G401 (cell line): ENCODE data around the gene HDAC5. TPM values are rescaled to one million over a fixed set of nuclear protein-coding genes. Genes with fewer than 3 reads are reported as not detected.
"Not testable (repeated sequence)": the region's sequence is repeated elsewhere in the genome, so short reads cannot be mapped to it uniquely, and the experiment has no call there.

Experiments used
- DNase-seq: peaks from one replicate; pipeline ENCODE4 v3.0.0-alpha.2; 2015; ENCODE audit warnings: low spot score
- in situ Hi-C: cut with HindIII; loops from 2 replicates; pipeline ENCODE4 v1.10.0; 2016; ENCODE audit warnings: low sequenced_read_pairs, mixed read lengths
- total RNA-seq: library from RNA; depleted of rRNA; stranded (reverse); fragments of >200 nt; shearing (Covaris generic); gene quantifications from 2 replicates; pipeline ENCODE4 v1.2.3, GENCODE V29; 2014

HDAC5 gene
- total RNA-seq, 1 experiment from 2014 or later, result 70.6 TPM

DNA sequence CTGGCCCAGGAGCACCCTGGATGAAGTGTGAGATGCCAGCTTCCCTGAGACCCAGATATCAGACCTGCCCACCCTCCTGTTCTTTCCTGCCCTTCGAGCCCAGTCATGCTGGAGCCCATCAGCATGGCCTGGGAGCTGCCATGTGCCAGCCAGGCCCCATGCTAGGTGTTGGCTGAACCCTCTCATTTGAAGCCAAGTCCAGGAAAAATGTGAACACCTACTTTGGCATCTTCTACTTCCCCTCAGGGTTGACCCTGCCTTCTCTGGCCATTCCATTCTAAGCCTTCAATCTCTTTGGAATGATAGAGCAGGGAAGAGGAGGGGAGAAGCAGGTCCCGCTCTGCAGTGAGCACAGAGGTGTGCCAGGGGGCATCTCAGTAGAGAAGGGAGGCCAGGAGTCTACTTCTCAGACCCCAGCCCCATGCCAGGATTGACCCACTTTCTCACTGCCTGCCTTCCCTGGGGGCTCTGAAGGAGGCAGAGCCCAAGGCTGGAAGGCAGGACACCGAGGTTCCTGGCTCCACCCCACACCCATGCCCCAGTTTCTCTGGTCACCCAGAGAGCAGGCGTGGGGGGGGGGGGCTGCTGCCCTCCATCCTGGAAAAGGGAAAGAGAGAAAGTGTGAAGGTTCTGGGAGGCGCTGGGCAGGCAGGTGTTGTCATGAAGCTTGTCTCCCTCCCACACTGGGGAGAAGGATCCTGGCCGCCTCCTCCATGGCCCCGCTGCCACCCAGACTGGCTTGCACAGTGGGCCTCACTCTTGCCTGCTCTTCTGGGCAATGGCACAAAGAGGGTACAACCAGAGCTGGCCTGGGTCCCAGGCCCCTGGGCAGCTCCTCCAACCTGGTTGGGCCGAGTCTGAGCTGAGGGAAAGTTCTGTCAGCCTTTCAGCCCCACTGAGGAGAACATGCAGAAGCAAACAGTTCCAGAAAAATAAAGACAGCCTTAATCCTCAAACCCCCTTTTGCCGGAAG, 9.3 kb downstream of the HDAC5 start:
- in situ Hi-C loops, result no loop called here
- peak; percentile 72 for DNase-seq

DNA sequence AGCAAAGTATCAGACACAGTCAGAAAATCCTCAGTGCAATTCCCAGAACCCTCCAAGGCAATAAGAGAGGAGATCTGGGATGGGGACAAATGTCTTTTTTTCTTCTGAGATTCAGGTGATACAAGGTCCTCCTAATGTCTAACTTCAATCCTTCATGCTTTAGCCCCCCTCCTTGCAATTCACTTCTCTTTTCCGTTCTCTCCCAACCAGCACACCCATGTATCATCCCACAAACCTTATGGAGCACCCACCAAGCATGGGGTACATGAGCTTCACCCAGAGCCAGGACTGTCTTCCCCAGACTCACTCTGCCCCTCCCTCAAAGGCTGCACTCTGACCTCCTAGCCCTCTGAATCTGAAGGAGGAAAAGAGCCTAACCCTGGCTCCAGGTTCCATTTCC, 10.1 kb downstream of the HDAC5 start:
- DNase-seq, result no peak
- in situ Hi-C loops, result no loop called here

DNA sequence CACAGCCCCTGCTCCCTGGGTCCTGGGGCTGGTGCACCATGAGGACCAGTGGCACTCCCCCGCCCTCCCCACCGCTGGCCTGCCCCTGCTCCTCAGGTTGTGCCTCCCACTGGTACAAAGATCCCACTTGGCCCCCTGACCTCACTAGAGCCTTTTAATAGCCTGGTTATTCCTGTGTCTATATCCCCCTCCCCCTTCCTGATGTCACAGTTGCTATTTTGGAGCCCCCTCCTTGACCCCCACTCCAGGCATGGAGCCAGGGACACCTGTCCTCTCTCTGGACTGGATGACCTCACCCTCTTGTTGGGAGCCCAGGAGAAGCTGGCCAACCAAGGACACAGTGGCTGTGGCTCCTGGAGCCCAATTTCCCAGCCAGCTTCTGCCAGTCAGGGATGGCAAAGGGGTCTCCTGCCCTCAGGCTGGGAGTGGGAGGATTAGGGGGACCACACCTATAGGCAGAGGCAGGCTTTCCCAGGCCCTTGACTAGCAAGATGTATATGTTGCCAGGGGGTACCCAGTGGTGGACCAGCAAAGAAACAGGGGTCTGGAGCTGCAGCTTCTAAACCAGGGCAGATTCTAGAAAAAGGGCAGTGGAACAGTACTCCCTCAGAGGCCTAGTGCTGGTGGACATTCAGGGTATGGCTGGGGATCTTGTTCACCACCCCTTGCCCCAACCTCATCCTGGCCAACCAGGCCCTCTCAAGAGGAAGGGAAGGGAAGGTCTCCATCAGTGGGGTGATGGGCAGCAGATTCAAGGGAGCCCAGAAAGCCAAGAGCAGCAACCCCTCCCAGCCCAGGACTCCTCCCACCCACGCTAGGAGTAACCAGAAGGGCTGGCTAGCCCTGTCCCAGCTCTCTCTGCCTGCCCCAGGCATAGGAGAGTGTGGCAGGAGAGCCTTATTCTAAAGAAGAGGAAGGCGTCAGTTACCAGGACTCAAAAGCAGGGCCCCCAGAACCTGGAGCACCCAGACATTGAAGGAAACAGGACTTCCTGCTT, 10.9 kb downstream of the HDAC5 start:
- in situ Hi-C loops, result no loop called here
- DNase-seq, result no peak

DNA sequence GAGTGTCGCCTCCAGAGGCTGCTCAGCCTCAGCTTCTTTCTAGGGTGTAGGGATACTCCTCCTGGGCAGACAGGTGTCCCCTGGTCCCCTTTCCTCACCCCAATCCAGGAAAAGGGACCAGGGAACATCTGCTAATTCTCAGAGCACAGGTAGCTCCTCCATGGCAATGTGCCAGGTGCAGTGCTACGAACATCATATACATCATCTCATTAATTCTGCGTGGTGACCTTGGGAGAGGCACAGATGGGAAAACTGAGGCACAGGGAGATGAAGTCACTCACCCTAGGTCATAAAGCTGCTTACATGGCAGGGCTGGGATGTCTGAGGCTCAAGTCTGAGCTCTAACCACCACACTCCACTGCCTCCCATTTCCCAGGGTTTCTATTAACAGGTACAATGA, 11.7 kb downstream of the HDAC5 start:
- DNase-seq, result no peak
- in situ Hi-C loops, result no loop called here

DNA sequence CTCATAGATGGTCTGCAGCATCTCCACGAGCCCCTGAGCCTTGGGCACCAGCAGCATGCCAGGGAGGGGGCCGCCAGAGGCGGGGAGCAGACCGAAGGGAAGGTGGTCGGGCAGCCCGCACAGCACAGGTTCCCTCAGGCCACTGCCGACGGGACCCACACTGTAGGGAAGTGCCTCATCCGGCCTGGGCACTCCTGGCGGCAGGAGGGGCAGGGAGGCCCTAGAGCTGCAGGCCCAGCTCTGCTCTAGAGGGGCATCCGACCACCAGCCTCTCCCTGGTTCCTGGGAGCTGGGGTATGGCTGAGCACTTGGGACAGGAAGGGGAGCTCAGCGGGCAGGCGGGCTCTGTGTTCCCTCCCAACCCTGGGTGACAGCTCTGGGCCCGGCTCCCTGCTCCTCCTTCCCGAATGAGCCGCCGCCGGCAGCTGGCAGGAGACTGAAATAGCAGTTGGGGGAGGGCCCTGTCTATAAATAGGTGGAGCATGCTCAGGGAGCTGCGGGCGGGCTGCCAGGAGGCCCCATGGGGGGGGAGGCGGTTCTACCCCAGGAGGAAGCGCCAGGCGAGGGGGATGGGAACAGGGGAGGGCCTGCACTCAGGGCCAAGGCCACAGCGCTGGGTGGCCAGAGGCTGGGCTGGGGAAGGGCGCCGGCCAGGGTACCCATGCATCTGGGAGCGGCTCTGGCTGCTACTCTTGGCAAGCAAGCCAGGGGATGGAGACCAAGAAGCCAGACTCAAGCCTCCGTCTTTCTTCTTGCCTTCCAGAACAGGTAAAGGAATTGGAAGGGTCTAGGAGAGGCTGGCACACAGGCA, 12.4 kb downstream of the HDAC5 start:
- in situ Hi-C loops, result no loop called here
- DNase-seq, result peak; percentile 87

DNA sequence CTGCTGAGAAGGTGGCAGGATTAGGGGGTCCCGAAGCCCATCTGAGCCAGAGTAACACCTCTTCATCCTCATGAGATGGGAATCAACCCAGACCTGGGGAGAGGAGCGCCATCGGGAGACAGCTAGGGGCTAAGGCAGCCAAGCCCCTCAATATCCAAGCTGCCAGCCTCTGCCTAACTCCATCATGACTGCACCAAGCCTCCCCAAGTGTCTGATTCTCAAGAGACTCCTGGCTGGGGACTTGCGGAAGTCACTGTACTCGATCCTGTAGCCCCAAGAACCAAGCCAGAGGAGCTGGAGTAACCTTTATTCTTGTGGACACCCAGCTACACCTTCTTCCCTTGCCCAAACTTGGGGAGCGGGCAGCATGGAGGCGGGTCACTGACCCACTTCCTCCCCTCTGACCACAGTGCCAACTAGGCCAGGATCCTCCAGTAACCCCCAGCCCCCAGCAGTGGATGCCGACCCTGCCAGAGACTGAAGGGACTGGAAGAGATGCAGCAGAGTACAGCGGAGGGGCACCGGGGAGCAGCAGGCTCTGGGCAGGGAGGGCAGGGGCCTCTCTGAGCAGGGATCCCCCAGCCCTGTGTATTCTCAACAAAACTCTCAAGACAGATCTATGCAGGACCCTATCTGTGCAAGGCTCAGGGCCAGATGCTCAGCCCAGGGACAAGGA, 13.3 kb downstream of the HDAC5 start:
- in situ Hi-C loops, result no loop called here
- no peak for DNase-seq

DNA sequence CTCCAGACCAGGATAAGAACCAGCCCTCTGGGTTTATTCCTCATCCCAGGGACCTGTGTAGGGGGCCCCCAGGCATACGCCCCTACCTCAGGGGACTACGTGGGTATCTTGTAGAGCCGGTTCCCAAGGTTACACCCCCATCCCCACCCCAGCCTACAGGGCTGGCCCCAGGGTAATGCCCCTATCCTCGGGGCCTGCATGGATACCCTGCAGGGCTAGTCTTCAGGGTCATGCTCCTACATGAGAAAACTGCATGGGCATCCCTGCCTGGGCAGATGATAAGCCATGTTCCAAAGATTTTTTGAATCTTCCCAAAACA, 14.2 kb downstream of the HDAC5 start:
- no peak for DNase-seq
- in situ Hi-C loops, result no loop called here

DNA sequence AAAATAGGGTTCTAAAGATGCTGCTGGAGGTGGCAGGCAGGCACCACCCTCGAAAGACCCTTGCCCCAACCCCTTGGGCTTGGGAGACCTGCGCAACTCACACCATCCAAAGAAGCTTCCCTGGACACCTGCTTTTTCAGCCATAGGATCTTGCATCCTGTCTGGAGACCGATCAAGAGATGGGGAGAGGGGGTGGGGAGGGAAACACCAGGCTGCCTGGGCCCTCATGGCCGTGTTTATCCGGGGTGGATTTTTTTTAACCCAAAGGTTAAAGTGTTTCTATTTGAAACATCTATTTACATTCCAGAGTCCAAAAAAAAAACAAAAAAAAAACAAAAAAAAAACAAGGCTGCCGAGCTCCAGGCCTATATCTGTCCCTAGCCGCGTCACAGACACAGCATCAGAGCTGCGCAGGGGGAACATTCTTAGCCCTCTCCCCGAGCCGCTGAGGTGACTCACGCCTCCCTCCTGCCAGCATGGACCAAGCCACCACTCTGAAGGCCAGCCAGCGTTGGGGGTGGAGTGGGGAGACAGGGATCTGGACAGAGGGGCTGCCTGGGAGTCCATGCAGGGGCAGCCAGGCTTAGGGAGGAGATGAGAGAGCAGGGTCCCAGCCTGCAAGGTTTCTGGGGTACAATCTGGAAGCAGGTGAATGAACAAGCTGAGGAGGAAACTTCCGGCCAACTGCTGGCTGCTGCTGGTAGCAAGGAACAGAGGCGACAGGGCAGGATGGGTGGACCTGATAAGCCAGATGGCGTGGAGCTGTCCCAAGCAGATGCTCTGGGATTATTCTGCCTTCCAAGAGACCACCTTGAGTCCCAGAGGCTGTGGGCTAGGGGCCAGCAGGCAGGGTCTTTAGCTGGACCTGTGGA, 14.8 kb downstream of the HDAC5 start:
- in situ Hi-C loops, result no loop called here
- peak; percentile 46 for DNase-seq

DNA sequence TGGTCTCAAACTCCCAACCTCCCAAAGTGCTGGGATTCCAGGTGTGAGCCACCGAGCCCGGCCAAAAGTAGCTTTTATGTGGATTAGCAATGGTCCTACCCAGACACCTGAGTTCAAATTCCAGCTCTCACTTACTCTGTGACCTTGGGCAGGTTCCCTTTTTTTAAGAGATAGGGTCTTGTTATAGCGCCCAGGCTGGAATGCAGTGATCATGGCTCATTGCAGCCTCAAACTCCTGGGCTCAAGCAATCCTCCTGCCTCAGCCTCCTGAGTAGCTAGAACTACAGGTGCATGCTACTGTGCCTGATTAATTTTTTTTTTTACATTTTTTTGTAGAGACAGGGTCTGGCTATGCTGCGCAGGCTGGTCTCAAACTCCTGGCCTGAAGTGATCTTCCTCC, 16.6 kb downstream of the HDAC5 start:
- in situ Hi-C loops, result no loop called here
- DNase-seq, result no peak

DNA sequence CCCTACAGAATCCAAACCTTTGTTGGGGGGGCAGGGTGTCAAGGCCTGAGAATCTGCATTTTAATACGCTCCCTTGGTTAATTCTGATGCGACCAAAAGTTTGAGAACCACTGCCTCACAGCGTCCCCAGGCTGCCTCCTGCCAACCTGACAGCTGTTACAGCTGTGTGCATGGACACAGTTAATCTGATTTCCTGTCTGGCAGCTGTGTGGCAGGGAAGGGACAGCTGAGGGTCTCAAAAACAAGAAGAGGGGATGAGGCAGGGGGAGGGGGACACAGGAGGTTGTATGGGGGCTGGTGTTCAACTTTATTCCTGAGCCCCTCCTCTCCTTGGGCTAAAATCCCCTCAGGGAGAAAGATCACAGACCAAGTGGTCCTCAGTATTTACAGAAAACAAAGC, 17.5 kb downstream of the HDAC5 start:
- in situ Hi-C loops, result no loop called here
- DNase-seq, result no peak

DNA sequence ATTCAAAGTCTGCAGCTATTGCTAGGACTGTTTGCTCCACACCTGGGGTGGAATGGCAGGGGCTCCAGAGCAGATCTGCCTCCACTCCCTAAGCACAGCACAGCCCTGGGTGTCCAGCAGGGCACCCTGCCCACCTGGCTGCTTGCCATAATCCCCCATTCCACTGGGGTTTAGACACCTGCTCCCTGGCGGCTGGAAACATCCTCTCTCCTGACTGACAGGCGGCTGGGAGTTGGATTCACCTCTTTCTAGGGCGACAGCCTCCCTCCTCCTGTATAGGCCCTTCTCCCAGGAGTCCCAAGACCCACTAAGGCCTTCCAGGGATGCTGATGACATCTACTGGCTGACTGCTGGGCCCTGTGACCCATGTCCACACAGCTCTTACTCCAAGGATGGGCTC, 18.0 kb downstream of the HDAC5 start:
- no peak for DNase-seq
- in situ Hi-C loops, result no loop called here

DNA sequence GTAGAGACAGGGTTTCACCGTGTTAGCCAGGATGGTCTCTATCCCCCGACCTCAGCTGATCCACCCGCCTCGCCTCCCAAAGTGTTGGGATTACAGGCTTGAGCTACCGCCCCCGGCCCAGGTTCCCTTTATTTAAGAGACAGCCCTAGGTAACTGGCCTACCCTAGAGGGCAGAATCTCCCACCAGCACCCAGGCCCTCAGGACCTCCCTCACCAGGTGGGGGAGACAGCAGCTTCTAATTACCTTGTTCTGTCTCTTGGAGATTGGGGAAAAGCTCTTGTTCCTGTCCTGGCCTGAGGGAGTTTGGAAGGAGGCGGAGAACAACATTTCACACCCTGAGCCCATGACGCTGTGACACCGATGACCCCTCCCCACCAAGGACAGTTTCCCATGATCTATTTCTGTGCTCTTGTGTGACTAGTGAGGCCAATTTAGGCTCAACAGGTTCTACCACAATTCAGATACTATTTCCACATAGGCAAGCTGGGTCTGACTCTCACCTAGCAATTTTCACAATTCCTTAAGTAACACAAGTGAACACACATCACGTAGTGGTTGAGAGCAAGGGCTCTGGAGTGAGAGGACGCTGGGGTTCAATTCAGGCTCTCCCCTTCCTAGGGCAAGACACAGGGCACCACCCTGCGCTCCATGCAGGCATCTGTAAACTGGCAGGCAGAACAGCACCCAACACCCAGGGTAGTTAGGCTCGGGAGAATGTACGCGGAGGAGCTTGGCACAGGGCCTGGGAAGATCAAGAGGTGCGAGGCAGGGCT, 20.4 kb downstream of the HDAC5 start:
- DNase-seq, result no peak
- in situ Hi-C loops, result no loop called here

DNA sequence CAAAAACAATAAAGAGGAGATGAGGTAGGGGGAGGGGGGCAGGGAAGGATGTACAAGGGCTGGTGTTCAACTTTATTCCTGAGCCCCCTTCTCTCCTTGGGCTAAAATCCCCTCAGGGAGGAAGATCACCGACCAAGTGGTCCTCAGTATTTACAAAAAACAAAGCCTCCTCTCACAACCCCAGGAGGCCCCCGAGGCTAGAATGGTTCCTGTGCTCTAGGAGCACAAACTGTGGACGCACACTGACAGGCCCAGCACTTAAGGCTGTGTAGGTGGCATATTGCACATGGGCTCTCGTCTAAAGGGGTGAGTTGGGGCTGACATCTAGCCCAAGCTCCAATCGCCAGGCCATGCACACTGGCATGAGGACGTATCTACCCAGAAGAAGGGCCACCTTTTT, 21.6 kb downstream of the HDAC5 start:
- DNase-seq, in situ Hi-C loops: not testable (repeated sequence)

DNA sequence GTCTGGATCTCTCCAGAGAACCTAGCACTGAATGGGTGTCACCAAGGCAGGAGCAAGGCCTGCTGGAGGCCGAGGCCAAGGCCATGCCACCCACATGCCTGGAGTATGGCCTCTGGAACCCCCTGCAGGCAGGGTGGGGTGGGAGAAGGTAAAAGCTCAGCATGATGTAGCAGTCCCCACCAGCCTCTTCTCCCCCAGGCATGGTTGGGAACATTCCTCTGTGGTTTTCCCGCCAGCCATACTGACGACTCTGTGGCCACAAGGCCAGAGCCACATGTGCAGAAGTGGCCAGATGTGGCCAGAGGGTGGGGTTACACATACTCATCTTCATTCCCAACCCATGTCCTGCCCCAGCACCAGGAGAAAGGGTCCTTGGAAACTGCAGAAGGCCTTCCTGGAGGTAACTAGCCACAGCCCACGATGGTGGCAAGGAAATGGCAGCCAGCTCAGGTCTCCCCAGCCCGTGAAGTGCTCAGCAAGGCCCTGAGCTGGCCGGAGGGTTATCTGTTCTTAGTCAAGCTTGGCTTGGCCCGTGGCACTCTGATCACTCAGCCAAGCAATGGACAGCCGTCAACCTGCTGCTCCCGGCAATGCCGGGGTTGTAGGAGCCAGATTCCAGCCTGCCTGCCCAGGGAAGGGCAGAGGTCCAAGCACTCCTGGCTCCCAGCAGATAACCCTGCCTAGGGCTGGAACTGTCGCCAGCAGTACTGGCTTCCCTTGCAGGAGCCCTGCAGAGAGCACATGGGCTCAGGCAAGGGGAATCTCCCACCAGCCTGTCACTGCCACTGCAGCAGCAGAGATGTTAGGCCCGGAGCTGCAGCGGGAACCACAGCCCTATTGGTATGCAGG, 26.1 kb downstream of the HDAC5 start:
- DNase-seq, result peak; percentile 96
- in situ Hi-C loops, result no loop called here

DNA sequence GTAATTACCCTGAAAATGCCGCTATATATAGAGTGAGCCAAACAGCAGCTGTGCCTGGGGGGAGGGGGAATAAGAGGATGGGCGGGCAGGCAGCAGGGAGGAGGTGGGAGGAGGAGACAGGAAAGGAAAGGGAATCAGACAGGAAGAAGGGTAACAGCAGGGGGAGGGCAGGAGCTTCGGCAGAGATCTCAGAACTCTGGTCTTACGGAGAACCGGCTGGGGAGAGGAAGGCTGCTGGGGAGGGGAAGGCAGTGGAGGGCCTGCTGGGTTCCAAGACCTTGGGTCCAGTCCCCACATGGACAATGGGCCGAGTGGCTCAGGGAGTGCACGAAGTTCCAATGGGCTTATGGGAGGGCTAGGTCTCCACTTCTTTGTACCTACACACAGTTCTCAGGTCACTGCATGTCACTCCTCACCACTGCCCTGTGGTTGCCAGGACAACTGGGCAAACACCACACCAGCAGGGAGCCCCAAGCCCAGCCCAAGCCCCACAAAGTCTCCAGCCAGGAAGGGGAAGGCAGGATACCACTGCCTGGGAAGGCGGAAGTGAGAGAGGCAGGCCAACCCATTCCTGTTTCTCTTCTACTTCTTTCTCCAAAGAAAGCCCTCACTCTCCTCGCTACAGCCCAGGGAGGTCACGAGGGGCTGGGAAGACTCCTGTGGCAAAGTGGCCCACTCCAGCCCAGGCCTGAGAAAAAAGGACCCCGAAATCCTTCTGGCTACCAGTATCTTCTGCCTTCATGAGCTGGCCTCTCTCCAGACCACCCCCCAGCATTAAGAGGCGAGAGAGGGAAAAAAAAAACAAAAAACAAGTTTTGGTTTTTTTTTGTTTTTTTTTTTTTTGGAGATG, 27.6 kb downstream of the HDAC5 start:
- peak; percentile 65 for DNase-seq
- in situ Hi-C loops, result no loop called here

DNA sequence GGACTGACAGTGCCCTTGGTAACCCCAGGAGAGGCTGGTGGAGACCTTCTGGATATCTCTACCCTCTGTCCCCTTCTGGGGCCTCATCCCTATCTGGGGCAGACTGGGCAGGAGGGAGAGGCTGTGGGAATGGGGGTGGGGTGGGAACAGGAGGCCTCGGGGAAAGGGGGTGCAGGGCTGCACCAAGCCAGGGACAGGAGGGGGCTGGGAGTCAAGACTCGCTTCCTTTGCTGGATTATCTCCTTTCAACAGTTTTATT, 28.1 kb downstream of the HDAC5 start:
- DNase-seq, result no peak
- in situ Hi-C loops, result no loop called here
